ENCODE results near the gene METTL25.
A peak's percentile ranks its signal among the peaks of the same experiment; 100 is the strongest.
"Not testable (repeated sequence)": the region's sequence is repeated elsewhere in the genome, so short reads cannot be mapped to it uniquely, and the experiment has no call there.

The METTL25 gene

GRCh38 chr12:82358200-82359114 lies at the start of gene METTL25, which contains the start of gene CCDC59:
Gene METTL25 (plus strand): TSS chr12:82358529. CDS start chr12:82358566, 37 bp downstream.
Gene CCDC59 (minus strand): TSS chr12:82358387. CDS start chr12:82358376, 11 bp downstream.
- peak; percentile 82 for DNase-seq

GRCh38 chr12:82314406-82314892 lies 43.9 kb upstream of the METTL25 start:
- no peak for DNase-seq

- DNase-seq, result no peak
Observed at GRCh38 chr12:82319276-82319675, 39.1 kb upstream of the METTL25 start.

GRCh38 chr12:82325540-82326336 lies 32.6 kb upstream of the METTL25 start:
- no peak for DNase-seq

GRCh38 chr12:82326905-82327503 lies 31.3 kb upstream of the METTL25 start:
- peak; percentile 14 for DNase-seq

- DNase-seq, result no peak
Observed at GRCh38 chr12:82327861-82328260, 30.5 kb upstream of the METTL25 start.

GRCh38 chr12:82329508-82329907 lies 28.8 kb upstream of the METTL25 start:
- peak; percentile 52 for DNase-seq

- no peak for DNase-seq
Observed at GRCh38 chr12:82350161-82350560, 8.2 kb upstream of the METTL25 start.

- DNase-seq, result no peak
Observed at GRCh38 chr12:82351390-82351789, 6.9 kb upstream of the METTL25 start.

GRCh38 chr12:82357340-82357739 lies 989 bp upstream of the METTL25 start:
- DNase-seq, result no peak

- DNase-seq, result no peak
Observed at GRCh38 chr12:82357845-82358199, 507 bp upstream of the METTL25 start.

- no peak for DNase-seq
Observed at GRCh38 chr12:82359115-82359478, 768 bp downstream of the METTL25 start.

GRCh38 chr12:82360834-82361233 lies 2.5 kb downstream of the METTL25 start:
- DNase-seq, result not testable (repeated sequence)

GRCh38 chr12:82361461-82361915 lies 3.2 kb downstream of the METTL25 start:
- no peak for DNase-seq

- DNase-seq, result no peak
Observed at GRCh38 chr12:82363990-82364389, 5.7 kb downstream of the METTL25 start.

GRCh38 chr12:82366197-82366596 lies 7.9 kb downstream of the METTL25 start:
- no peak for DNase-seq

- no peak for DNase-seq
Observed at GRCh38 chr12:82375201-82375600, 16.9 kb downstream of the METTL25 start.

- no peak for DNase-seq
Observed at GRCh38 chr12:82378997-82379396, 20.7 kb downstream of the METTL25 start.

GRCh38 chr12:82383930-82384552 lies 25.7 kb downstream of the METTL25 start:
- no peak for DNase-seq

GRCh38 chr12:82398879-82399278 lies 40.5 kb downstream of the METTL25 start:
- no peak for DNase-seq

- DNase-seq, result no peak
Observed at GRCh38 chr12:82400819-82401218, 42.5 kb downstream of the METTL25 start.

GRCh38 chr12:82406651-82407050 lies 48.3 kb downstream of the METTL25 start:
- no peak for DNase-seq

GRCh38 chr12:82407481-82407880 lies 49.2 kb downstream of the METTL25 start:
- DNase-seq, result no peak
